ENCODE results near the gene MICAL3.

MICAL3 gene

DNA sequence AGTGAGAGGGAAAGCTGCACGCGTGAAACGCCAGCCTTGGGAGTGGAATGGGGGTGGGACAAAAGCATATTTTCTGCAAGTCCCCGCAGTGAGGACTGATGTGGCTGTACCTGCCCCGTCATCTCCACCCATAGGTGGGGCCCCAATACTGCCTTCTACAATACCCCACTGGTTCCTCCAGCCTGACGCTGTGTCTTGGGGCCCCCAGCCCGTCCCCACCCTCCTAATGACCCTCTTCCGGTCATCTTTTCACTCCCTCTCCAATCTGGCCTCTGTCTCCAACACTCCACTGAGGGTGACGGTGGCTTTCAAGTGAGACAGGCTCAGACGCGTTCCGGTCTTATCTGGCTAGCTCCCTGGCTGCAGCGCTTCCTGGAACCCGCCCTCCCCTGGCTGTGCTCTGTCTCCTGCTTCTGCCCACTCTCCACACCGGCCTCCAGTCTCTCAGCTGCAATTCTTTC is 104.2 kb downstream of the MICAL3 start:
- TF ChIP-seq FOXP2 (optimal IDR thresholded peaks at IDR 0.05; ENCODE audit: borderline replicate concordance, extremely low read depth, extremely low read length, insufficient read depth) (no peak), SIN3A (IDR thresholded peaks at IDR 0.05; ENCODE audit: borderline replicate concordance, insufficient read depth, low read length) (no peak), TAF1 (IDR thresholded peaks at IDR 0.05; ENCODE audit: borderline replicate concordance, insufficient read depth, low read length) (no peak), POLR2AphosphoS5 (IDR thresholded peaks at IDR 0.05; ENCODE audit: low read depth, low read length) (no peak)
- TF ChIP-seq, protein P1, sequence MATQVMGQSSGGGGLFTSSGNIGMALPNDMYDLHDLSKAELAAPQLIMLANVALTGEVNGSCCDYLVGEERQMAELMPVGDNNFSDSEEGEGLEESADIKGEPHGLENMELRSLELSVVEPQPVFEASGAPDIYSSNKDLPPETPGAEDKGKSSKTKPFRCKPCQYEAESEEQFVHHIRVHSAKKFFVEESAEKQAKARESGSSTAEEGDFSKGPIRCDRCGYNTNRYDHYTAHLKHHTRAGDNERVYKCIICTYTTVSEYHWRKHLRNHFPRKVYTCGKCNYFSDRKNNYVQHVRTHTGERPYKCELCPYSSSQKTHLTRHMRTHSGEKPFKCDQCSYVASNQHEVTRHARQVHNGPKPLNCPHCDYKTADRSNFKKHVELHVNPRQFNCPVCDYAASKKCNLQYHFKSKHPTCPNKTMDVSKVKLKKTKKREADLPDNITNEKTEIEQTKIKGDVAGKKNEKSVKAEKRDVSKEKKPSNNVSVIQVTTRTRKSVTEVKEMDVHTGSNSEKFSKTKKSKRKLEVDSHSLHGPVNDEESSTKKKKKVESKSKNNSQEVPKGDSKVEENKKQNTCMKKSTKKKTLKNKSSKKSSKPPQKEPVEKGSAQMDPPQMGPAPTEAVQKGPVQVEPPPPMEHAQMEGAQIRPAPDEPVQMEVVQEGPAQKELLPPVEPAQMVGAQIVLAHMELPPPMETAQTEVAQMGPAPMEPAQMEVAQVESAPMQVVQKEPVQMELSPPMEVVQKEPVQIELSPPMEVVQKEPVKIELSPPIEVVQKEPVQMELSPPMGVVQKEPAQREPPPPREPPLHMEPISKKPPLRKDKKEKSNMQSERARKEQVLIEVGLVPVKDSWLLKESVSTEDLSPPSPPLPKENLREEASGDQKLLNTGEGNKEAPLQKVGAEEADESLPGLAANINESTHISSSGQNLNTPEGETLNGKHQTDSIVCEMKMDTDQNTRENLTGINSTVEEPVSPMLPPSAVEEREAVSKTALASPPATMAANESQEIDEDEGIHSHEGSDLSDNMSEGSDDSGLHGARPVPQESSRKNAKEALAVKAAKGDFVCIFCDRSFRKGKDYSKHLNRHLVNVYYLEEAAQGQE (IDR thresholded peaks at IDR 0.05; ENCODE audit: insufficient read depth in 1 of 2, low read depth in 2 of 2, low read length in 2 of 2) = no peak

DNA sequence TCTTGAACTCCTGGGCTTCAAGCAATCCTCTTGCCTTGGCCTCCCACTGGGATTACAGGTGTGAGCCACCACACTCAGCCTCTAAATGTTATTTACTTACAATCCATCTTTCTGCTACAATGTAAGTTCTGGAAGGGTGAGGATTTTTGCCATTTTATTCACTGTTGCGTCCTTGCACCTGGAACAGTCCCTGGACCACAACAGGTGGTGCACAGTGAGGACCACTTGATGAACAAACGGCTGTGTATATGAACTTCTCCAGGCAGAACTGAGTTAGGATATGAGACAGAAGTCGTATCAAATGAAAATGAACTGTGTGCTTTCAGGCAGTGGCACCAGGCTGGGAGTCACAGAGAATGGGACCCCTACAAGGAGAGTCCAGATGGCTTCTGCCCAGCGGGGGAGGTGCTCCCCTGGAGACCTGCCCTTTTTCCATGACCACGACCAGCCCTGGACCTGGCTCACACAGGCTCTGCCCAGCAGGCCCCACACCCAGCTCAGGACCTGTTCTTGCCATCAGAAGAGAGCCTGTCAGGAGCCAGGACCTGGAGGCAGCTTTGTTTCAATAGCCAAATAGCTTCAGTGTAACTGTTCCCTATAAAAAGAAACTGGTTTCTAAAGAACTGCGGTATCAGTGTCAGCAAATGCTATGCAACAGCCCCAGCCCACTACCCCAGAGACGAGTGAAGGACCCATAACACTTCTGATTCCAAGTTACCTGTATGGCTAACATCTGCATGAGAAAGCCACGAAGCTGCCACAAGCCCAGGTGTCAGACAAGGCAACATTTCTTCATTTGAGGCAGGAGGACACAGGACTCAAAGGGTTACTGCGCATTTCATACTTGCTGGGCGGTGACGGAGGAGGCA is 104.9 kb downstream of the MICAL3 start:
- TF ChIP-seq SIN3A (IDR thresholded peaks at IDR 0.05; ENCODE audit: borderline replicate concordance, insufficient read depth, low read length) (no peak), FOXP2 (optimal IDR thresholded peaks at IDR 0.05; ENCODE audit: borderline replicate concordance, extremely low read depth, extremely low read length, insufficient read depth) (no peak), POLR2AphosphoS5 (IDR thresholded peaks at IDR 0.05; ENCODE audit: low read depth, low read length) (no peak), TAF1 (IDR thresholded peaks at IDR 0.05; ENCODE audit: borderline replicate concordance, insufficient read depth, low read length) (no peak)
- TF ChIP-seq, protein P1 (IDR thresholded peaks at IDR 0.05; ENCODE audit: insufficient read depth in 1 of 2, low read depth in 2 of 2, low read length in 2 of 2) = no peak

DNA sequence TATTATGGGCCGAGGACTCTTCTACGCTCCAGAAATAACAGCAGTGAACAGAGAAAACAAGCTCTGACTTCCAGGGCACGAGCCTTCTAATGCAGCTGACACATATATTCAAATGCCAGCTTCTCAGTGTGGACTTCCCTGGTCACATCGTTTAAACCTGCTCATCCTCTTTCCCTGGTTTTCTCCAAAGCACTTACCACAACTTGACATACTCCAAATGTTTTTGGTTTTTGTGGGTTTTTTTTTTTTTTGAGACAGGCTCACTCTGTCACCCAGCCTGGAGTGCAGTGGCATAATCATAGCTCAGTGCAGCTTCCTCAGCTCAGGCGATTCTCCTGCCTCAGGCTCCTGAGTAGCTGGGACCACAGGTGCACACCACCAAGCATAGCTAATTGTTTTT is 105.5 kb downstream of the MICAL3 start:
- TF ChIP-seq, protein P1 (IDR thresholded peaks at IDR 0.05; ENCODE audit: insufficient read depth in 1 of 2, low read depth in 2 of 2, low read length in 2 of 2) = no peak
- TF ChIP-seq POLR2AphosphoS5 (IDR thresholded peaks at IDR 0.05; ENCODE audit: low read depth, low read length) (no peak), FOXP2 (optimal IDR thresholded peaks at IDR 0.05; ENCODE audit: borderline replicate concordance, extremely low read depth, extremely low read length, insufficient read depth) (no peak)

DNA sequence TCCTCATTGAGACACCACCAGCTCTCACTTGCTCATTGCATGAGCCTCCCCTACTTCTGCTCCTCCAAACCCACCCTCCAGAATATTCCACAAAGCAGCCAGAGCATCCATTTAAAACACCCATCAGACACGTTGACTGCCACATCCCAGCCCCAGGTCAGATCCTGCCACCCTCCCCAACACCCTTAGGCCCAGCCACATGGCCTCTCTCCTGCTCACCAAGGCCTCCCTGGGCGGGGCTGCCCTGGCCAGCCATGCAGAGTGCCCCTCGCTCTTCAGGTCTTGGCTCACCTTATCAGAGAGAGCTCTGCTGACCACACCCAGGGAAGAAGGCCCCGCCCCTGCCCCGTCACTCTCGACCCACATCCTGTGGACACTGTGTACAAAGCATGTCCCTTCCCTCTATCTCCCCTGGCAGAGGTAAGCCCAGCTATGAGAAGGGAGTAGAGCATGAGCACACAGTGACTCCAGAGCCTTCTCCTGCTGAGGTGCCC is 106.8 kb downstream of the MICAL3 start:
- TF ChIP-seq SIN3A (IDR thresholded peaks at IDR 0.05; ENCODE audit: borderline replicate concordance, insufficient read depth, low read length) = no peak
- TF ChIP-seq TAF1 (IDR thresholded peaks at IDR 0.05; ENCODE audit: borderline replicate concordance, insufficient read depth, low read length) = no peak
- no peak for TF ChIP-seq POLR2AphosphoS5 (IDR thresholded peaks at IDR 0.05; ENCODE audit: low read depth, low read length)
- TF ChIP-seq, protein P1 (IDR thresholded peaks at IDR 0.05; ENCODE audit: insufficient read depth in 1 of 2, low read depth in 2 of 2, low read length in 2 of 2) = no peak
- TF ChIP-seq FOXP2 (optimal IDR thresholded peaks at IDR 0.05; ENCODE audit: borderline replicate concordance, extremely low read depth, extremely low read length, insufficient read depth) = no peak

Data from PFSK-1 (cell line).